CD14-positive monocyte (primary cell): Measurements from ENCODE around the gene ATOSA. TPM values are rescaled to one million over a fixed set of nuclear protein-coding genes. Genes with fewer than 3 reads are reported as not detected.

Experiments
- DNase-seq, 3 donors: peaks; one replicate each; pipeline ENCODE4 v3.0.0-alpha.2; 2011 to 2022
- H2AFZ ChIP-seq: 2 replicates; pipeline ENCODE4 v1.6.0; 2012; ENCODE audit warnings: mild to moderate bottlenecking, low read depth, low read length, inconsistent platforms; ENCODE audit not compliant: insufficient read depth, poor library complexity, severe bottlenecking
- H3K27ac ChIP-seq, 2 donors: 1 replicate in 1 of 2; 2 replicates in 1 of 2; pipeline ENCODE4 v1.5.1; 2012 to 2013; ENCODE audit warnings: low read length in 2 of 2, control low read depth in 1 of 2, inconsistent platforms in 1 of 2, low read depth in 1 of 2, mild to moderate bottlenecking in 1 of 2
- H3K27me3 ChIP-seq, 2 donors: one replicate each; pipeline versions ENCODE4 v1.6.0 to v1.6.1; 2011 to 2013; ENCODE audit warnings: low read length in 2 of 2; ENCODE audit not compliant: control insufficient read depth in 2 of 2, insufficient read depth in 2 of 2
- H3K36me3 ChIP-seq, 2 donors: replicated peaks in 1 of 2; 1 replicate in 1 of 2; 2 replicates in 1 of 2; pipeline versions ENCODE4 v1.5.1 to v1.6.1; 2012 to 2013; ENCODE audit warnings: low read length in 2 of 2, control low read depth in 1 of 2, inconsistent platforms in 1 of 2, mild to moderate bottlenecking in 1 of 2; ENCODE audit not compliant: insufficient read depth in 2 of 2, control insufficient read depth in 1 of 2
- H3K4me1 ChIP-seq, 2 donors: 1 replicate in 1 of 2; 2 replicates in 1 of 2; pipeline versions ENCODE4 v1.5.1 to v1.6.1; 2012 to 2013; ENCODE audit warnings: low read length in 2 of 2, control low read depth in 1 of 2, inconsistent platforms in 1 of 2, mild to moderate bottlenecking in 1 of 2, moderate library complexity in 1 of 2; ENCODE audit not compliant: insufficient read depth in 2 of 2, control insufficient read depth in 1 of 2
- H3K4me2 ChIP-seq: replicated peaks from 2 replicates; pipeline ENCODE3; 2012; ENCODE audit warnings: low read length, moderate library complexity, mild to moderate bottlenecking; ENCODE audit not compliant: poor library complexity, severe bottlenecking; ENCODE audit errors: extremely low read depth
- H3K4me3 ChIP-seq, 3 experiments: fragments of 200-600 bp in 1 of 3; sonication (generic) in 1 of 3; replicated peaks in 1 of 3; 1 replicate in 2 of 3; 2 replicates in 1 of 3; pipeline ENCODE4 v1.5.1; 2011 to 2013; ENCODE audit warnings: low read length in 3 of 3, mild to moderate bottlenecking in 3 of 3, control low read depth in 2 of 3, low read depth in 2 of 3, inconsistent platforms in 1 of 3, moderate library complexity in 1 of 3
- H3K79me2 ChIP-seq: 2 replicates; pipeline ENCODE4 v1.6.0; 2012; ENCODE audit warnings: mild to moderate bottlenecking, control low read depth, inconsistent platforms, low read length, moderate library complexity; ENCODE audit not compliant: insufficient read depth
- H3K9ac ChIP-seq: 2 replicates; pipeline ENCODE4 v1.6.0; 2017; ENCODE audit warnings: low read length, mild to moderate bottlenecking; ENCODE audit not compliant: insufficient read depth, poor library complexity, severe bottlenecking
- H3K9me3 ChIP-seq, 2 donors: replicated peaks in 1 of 2; 1 replicate in 1 of 2; 2 replicates in 1 of 2; pipeline versions ENCODE4 v1.5.1 to v1.6.1; 2012 to 2013; ENCODE audit warnings: low read length in 2 of 2, control low read depth in 1 of 2; ENCODE audit not compliant: control insufficient read depth in 1 of 2, insufficient read depth in 1 of 2
- H4K20me1 ChIP-seq: 2 replicates; pipeline ENCODE4 v1.6.0; 2012; ENCODE audit warnings: mild to moderate bottlenecking, low read length, control low read depth, moderate library complexity; ENCODE audit not compliant: insufficient read depth
- H3K27ac Mint-ChIP-seq, 7 donors: one replicate each; pipeline ENCODE4 v1.8.0; 2020; ENCODE audit warnings: mild to moderate bottlenecking in 7 of 7, mixed read lengths in 7 of 7, moderate library complexity in 6 of 7, inconsistent platforms in 2 of 7
- H3K27me3 Mint-ChIP-seq, 3 donors: one replicate each; pipeline ENCODE4 v1.8.0; 2021 to 2022; ENCODE audit warnings: low read depth in 3 of 3, mild to moderate bottlenecking in 3 of 3, mixed read lengths in 3 of 3, moderate library complexity in 3 of 3, inconsistent platforms in 1 of 3
- H3K36me3 Mint-ChIP-seq, 2 donors: one replicate each; pipeline ENCODE4 v1.8.0; 2020; ENCODE audit warnings: mixed read lengths in 2 of 2, inconsistent platforms in 1 of 2, mild to moderate bottlenecking in 1 of 2
- H3K4me1 Mint-ChIP-seq: one replicate; pipeline ENCODE4 v1.8.0; 2020; ENCODE audit warnings: mild to moderate bottlenecking, mixed read lengths
- H3K4me3 Mint-ChIP-seq, 2 donors: one replicate each; pipeline ENCODE4 v1.8.0; 2020; ENCODE audit warnings: mild to moderate bottlenecking in 2 of 2, mixed read lengths in 2 of 2, moderate library complexity in 1 of 2
- H3K9me3 Mint-ChIP-seq, 7 donors: one replicate each; pipeline ENCODE4 v1.8.0; 2020 to 2022; ENCODE audit warnings: mixed read lengths in 7 of 7, mild to moderate bottlenecking in 6 of 7, moderate library complexity in 6 of 7, inconsistent platforms in 2 of 7
- CTCF ChIP-seq: fragments of 200-600 bp; IDR thresholded peaks from one replicate; pipeline ENCODE4 v1.8.0; 2022; ENCODE audit warnings: antibody characterized with exemption, mild to moderate bottlenecking
- whole genome bisulfite sequencing: methylation state at CpG from one replicate; pipeline ENCODE4 v1.1.5; 2013; ENCODE audit warnings: missing lambda C conversion rate; ENCODE audit not compliant: insufficient coverage; 5-methylcytosine and 5-hydroxymethylcytosine counted together
- intact Hi-C, 2 donors: fragments of 100-400 bp; cut with micrococcal nuclease; formaldehyde crosslinking; loops; one replicate each; pipeline versions ENCODE4 v1.15.0 to v1.15.1; 2023
- polyA plus RNA-seq, 3 donors: library from polyadenylated mRNA; depleted of rRNA in 1 of 3; unstranded in 2 of 3; stranded (reverse) in 1 of 3; fragments of 300-500 nt in 2 of 3; fragments of >200 nt in 1 of 3; fragmentation: Illumina TruSeq in 2 of 3; gene quantifications; 1 replicate in 2 of 3; 2 replicates in 1 of 3; pipeline ENCODE4 v1.2.3, GENCODE V29; 2012 to 2021

The ATOSA gene
- polyA plus RNA-seq, 3 donors: 2.1 to 15.9 (median 3.5) TPM

- Histone ChIP-seq H3K79me2 (no peaks in the 10 kb centered on the region), H3K4me2 (no peak overlapping the region), H2AFZ (no peak overlapping the region), H3K36me3 (no peaks in the 10 kb centered on the region), H3K9me3 (no peaks in the 10 kb centered on the region), H3K4me1 (no peaks in the 10 kb centered on the region), H3K4me3 (no peak overlapping the region), H3K9ac (no peak overlapping the region), H3K27me3 (no peaks in the 10 kb centered on the region), H3K27ac (no peak overlapping the region), H4K20me1 (no peaks in the 10 kb centered on the region)
- Mint-ChIP-seq H3K27ac (no peak overlapping the region), H3K9me3 (no peaks in the 10 kb centered on the region), H3K4me1 (peaks cover 8% of the 10 kb centered on the region), H3K27me3 (peaks cover 0 to 3% (median 0%) of the 10 kb centered on the region in 3 donors), H3K36me3 (no peaks in the 10 kb centered on the region), H3K4me3 (no peak overlapping the region)
- no peak for TF ChIP-seq CTCF
- DNase-seq: no peak
- WGBS: 80% methylated on average over 1 of the region's 3 CpGs
- intact Hi-C loops: no loop called here
These were observed 48.6 kb upstream of the ATOSA start for GRCh38 chr15:52727815-52728214.

- Histone ChIP-seq H3K9ac (no peak overlapping the region), H3K79me2 (no peaks in the 10 kb centered on the region), H4K20me1 (no peaks in the 10 kb centered on the region), H3K4me1 (no peaks in the 10 kb centered on the region), H2AFZ (no peak overlapping the region), H3K27ac (no peak overlapping the region), H3K36me3 (no peaks in the 10 kb centered on the region), H3K9me3 (no peaks in the 10 kb centered on the region), H3K4me3 (no peak overlapping the region), H3K4me2 (no peak overlapping the region), H3K27me3 (no peaks in the 10 kb centered on the region)
- intact Hi-C loops: no loop called here
- Mint-ChIP-seq H3K36me3 (no peaks in the 10 kb centered on the region), H3K27me3 (peaks cover 0 to 3% (median 0%) of the 10 kb centered on the region in 3 donors), H3K9me3 (no peaks in the 10 kb centered on the region), H3K27ac (no peak overlapping the region), H3K4me1 (peaks cover 8% of the 10 kb centered on the region), H3K4me3 (no peak overlapping the region)
- DNase-seq: no peak
- TF ChIP-seq CTCF: no peak
- no CpG with 5 or more reads among the region's 2 CpGs for WGBS
These were observed 47.0 kb upstream of the ATOSA start for GRCh38 chr15:52726195-52726594.
